Islet of Langerhans (tissue), 1 donor: ENCODE measurements around the gene MED25.
A peak's percentile ranks its signal among the peaks of the same experiment; 100 is the strongest.

Experiments
- FAIRE-seq: peaks from one replicate; lab custom pipeline; 2011; peaks lifted over from hg19 to GRCh38; lab: Jason Lieb, UNC

Gene MED25

DNA sequence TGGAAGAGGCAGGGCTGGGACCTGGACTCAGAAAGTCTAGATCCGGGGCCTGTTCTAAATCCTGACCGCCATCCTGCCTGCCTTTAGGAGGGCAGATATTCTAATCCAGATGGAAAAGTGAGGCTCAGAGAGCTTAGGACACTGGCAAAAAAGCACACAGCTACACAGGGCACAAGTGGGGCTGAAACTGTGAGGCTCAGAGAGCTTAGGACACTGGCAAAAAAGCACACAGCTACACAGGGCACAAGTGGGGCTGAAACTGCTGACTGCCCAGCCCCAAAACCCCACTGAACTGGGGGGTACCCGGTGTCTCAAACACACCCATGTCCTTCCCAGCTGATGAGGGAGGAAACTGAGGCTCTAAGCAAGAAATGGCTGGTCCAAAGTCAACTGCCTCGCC is 57.1 kb downstream of the MED25 start:
- no peak for FAIRE-seq

GRCh38 chr19:49875857-49876421 is 57.9 kb downstream of the MED25 start:
- FAIRE-seq, result no peak

GRCh38 chr19:49876422-49877019 is 58.4 kb downstream of the MED25 start:
- no peak for FAIRE-seq

- peak; percentile 97 for FAIRE-seq
Observed at GRCh38 chr19:49877020-49877878, 59.2 kb downstream of the MED25 start, which contains the start of the genes AKT1S1 and TBC1D17. TSS of gene AKT1S1 (minus strand) at chr19:49877355. CDS start at chr19:49873295, 4,060 bp downstream. TSS of gene TBC1D17 (plus strand) at chr19:49877702. CDS start at chr19:49877724, 22 bp downstream.

- FAIRE-seq, result no peak
Observed at GRCh38 chr19:49877879-49878743, 60.0 kb downstream of the MED25 start.

- no peak for FAIRE-seq
Observed at GRCh38 chr19:49878744-49879070, 60.6 kb downstream of the MED25 start.

DNA sequence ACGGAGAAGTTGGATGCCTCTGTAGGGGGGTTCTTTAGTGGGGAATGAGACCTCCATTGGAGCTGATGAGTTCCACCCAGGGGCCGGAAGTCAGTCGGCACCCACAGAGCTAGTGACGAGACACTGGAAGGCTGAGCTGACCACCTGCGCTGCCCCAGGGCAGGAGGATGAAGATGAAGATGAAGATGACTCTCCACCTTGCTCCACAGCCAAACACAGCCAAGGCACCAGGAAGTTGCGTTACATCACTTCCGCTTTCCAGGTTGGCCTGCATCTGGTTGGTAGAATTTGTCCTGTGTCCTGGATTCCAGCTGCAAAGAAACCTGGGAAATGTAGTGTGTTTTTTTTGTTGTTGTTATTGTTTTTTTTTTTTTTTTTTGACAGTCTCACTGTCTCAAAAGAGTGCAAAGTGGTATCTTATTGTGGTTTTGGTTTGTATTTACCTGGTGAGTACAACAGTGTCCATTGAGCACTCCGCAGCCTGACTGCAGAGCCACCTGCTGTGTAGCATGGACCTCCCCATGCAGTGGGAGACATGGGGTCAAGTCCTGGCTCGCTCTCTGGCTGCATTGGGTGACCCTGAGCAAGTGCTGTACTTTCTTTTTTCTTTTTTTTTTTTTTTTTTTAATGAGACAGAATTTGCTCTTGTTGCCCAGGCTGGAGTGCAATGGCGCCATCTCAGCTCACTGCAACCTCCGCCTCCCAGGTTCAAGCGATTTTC is 61.3 kb downstream of the MED25 start:
- FAIRE-seq, result no peak

- FAIRE-seq, result no peak
Observed at GRCh38 chr19:49880162-49880869, 62.2 kb downstream of the MED25 start.

- no peak for FAIRE-seq
Observed at GRCh38 chr19:49881186-49881585, 63.1 kb downstream of the MED25 start.

DNA sequence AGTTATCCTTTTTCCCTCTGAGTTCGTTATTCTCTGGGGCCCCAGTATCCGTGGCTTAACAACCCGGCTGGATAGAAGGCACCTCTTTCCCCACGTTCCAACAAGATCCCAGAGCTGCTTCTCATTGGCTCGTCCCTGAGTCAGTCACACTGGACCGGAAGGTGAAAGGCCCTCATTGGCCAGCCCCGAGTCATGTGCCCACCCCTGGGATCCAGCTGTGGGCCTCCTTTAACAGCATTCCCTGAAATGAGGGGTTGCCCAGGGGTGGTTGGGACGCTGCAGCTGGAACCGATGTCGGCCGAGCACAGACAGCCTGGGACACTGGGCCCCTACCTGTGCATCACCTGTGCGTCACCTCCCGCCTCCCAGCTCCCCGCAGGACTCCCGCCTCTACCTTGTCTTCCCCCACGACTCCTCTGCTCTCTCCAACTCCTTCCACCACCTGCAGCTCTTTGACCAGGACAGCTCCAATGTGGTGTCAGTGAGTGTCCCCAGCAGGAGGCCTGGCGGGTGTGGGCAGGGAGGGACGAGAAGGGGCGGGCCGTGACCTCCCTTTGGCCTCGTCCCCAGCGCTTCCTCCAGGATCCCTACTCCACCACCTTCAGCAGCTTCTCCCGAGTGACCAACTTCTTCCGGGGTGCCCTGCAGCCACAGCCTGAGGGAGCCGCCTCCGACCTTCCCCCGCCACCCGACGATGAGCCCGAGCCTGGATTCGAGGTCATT is 63.7 kb downstream of the MED25 start:
- no peak for FAIRE-seq

DNA sequence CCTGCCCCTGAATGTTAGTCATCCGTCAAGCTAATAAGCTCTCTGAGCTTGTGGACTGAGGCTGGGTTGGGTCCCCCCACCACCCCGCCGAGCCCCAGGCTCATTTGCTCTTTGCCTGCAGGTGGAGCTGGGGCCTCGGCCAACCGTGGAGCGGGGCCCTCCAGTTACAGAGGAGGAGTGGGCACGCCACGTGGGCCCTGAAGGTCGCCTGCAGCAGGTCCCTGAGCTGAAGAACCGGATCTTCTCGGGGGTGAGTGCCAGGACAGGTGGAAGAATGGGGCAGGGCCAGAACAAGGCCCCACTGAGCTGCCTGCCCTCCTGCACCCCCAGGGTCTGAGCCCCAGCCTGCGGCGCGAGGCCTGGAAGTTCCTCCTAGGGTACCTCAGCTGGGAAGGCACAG is 64.6 kb downstream of the MED25 start:
- FAIRE-seq, result no peak

DNA sequence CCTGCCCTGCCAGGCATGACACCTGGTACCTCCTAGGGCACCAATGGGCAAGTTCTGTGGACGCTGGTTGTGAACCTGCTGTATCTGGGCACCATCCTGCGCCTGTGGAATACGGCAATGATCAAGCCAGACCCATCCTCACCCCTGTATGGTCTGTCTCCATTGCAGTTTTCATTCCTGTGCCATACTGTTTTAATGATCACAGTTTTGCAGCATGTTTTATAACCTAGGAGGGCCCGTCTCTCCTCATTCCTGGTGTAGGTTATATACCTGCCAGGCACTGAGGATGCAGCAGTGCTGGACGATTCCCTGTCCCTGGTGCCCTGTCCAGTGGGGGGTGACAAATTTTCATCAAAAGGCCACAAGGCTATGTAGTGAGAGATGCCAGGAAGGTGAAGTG is 65.0 kb downstream of the MED25 start:
- FAIRE-seq, result no peak

- no peak for FAIRE-seq
Observed at GRCh38 chr19:49884109-49884508, 66.0 kb downstream of the MED25 start.

GRCh38 chr19:49884760-49885159 is 66.7 kb downstream of the MED25 start:
- FAIRE-seq, result no peak
